Measurements from ENCODE around the gene FICD. TPM values are rescaled to one million over a fixed set of nuclear protein-coding genes. Genes with fewer than 3 reads are reported as not detected.
"Not testable (repeated sequence)": the region's sequence is repeated elsewhere in the genome, so short reads cannot be mapped to it uniquely, and the experiment has no call there.

The FICD gene
- total RNA-seq = 2.8 TPM

GRCh38 chr12:108514973-108515814, at the start of gene FICD:
TSS of gene FICD (plus strand) at chr12:108515277. CDS start at chr12:108516973, 1,696 bp downstream.
- DNase-seq = peak; percentile 100

- DNase-seq = no peak
Observed at GRCh38 chr12:108465417-108465816, 49.7 kb upstream of the FICD start.

GRCh38 chr12:108468196-108468968, 46.7 kb upstream of the FICD start:
- peak; percentile 83 for DNase-seq

GRCh38 chr12:108473400-108474055, 41.5 kb upstream of the FICD start:
- DNase-seq = no peak

- DNase-seq = no peak
Observed at GRCh38 chr12:108475396-108475795, 39.7 kb upstream of the FICD start.

GRCh38 chr12:108477055-108477880, 37.8 kb upstream of the FICD start:
- DNase-seq = no peak

GRCh38 chr12:108477881-108478259, 37.2 kb upstream of the FICD start:
- no peak for DNase-seq

GRCh38 chr12:108478611-108479206, 36.4 kb upstream of the FICD start:
- no peak for DNase-seq

GRCh38 chr12:108479364-108480070, 35.6 kb upstream of the FICD start:
- DNase-seq = no peak

GRCh38 chr12:108482717-108483212, 32.3 kb upstream of the FICD start:
- DNase-seq = no peak

GRCh38 chr12:108483213-108484059, 31.6 kb upstream of the FICD start:
- no peak for DNase-seq

- no peak for DNase-seq
Observed at GRCh38 chr12:108484431-108484830, 30.6 kb upstream of the FICD start.

GRCh38 chr12:108484845-108485244, 30.2 kb upstream of the FICD start:
- DNase-seq = no peak

GRCh38 chr12:108485371-108485770, 29.7 kb upstream of the FICD start:
- not testable (repeated sequence) for DNase-seq

- DNase-seq = not testable (repeated sequence)
Observed at GRCh38 chr12:108487029-108487428, 28.0 kb upstream of the FICD start.

GRCh38 chr12:108491256-108491655, 23.8 kb upstream of the FICD start:
- no peak for DNase-seq

- DNase-seq = peak; percentile 31
Observed at GRCh38 chr12:108495054-108495453, 20.0 kb upstream of the FICD start.

- no peak for DNase-seq
Observed at GRCh38 chr12:108495823-108496579, 19.1 kb upstream of the FICD start.

GRCh38 chr12:108498136-108498535, 16.9 kb upstream of the FICD start:
- no peak for DNase-seq

Measured in tongue (tissue), 2 donors.